HG02884 (cell line): ENCODE results near the gene ERI3.

Experiments used
- ATAC-seq: cut with Tn5 transposase; IDR thresholded peaks from one replicate; pipeline ENCODE4 v1.9.1; 2021; ENCODE audit warnings: mild to moderate bottlenecking, moderate library complexity; ENCODE audit not compliant: unreplicated experiment

ERI3 gene

DNA sequence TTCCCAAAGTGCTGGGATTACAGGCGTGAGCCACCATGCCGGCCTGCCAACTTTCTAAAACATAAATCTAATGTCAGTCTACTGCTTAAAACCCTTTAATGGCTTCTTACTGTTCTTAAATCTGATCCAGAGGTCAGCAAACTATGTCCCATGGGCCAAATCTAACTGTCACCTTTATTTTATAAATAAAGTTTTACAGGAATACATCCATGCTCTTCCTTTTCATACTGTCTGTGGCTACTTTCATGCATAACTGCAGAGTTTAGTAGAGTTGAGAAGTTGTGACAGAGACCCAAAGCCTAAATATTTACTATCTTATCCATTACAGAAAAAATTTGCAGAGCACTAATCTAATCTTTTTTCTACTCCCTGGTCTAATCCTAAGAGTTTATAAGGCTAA, 3.8 kb downstream of the ERI3 start:
- no peak for ATAC-seq

DNA sequence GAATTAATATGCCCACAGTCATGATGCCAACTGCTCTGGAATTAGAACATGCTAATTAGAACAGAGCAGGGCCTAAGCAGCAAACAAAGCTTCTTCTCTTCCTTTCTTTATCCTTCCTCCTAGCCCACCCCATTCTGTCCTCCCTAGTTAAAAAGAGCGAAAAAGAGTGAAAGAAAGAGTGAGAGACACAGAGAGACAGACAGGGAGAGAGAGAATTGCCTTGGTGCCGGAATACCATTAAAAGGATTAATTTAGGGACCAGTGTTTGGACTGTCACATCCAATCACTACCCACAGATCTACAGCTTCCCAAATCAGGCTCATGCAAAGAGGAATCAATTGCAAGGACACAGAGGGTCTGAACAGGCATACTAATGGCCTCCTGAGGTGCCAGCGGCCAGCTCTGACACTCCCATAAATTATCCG, 7.0 kb downstream of the ERI3 start:
- no peak for ATAC-seq

DNA sequence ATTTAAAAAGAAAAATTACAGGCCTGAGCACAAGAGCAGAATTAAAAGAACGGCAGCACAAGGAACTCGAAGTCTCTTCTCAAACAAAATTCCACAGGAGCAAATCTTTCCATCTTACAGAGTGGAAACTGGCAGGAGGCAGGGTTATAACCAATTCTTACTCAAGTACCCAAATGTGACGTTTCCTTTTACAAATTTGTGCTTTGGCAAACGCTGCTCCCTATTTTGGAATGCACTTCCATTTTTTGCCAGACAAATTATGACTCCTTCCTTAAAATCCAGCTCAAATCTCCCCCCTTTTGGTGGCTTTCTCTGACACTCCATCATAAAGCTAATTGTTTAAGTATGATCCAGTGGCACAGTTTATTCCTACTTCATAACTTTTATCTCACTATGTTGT, 7.8 kb downstream of the ERI3 start:
- ATAC-seq: no peak

DNA sequence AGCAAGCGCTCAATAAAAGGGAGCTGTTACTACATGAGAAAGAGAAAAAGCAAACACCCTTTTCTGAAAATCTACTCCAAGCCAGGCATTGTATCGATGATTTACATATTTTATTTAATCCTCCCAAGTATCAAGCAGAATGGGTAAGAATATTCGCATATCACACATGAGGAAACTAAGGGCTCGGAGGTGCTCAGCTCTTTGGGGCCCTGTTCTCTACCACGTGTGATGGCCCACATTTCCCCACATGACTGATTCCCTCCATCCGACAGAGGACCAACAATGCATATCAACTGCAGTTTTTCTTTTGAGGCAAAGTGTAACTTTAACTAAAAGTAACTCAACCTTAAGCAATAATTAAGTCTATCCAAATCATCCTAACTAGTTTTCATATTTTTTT, 8.2 kb downstream of the ERI3 start:
- no peak for ATAC-seq

DNA sequence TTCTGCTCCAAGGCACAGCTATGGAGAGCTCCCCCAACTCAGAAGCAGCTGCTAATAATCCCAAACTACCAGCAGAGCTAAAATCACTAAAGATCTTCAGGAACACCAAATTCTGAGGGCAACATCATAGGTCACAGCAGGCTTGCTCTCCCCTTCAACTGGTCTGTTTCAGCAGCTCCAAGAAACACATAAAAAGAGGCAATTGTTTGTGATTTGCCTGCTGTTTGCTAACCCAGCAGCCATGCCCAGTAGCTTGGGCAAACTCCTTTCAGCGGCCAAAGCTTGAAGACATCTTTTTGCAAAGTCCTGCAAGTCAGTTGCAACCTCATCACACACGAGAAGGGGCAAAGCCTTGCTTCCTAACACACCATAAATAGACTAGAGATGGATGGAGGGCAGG, 8.9 kb downstream of the ERI3 start:
- ATAC-seq: no peak

DNA sequence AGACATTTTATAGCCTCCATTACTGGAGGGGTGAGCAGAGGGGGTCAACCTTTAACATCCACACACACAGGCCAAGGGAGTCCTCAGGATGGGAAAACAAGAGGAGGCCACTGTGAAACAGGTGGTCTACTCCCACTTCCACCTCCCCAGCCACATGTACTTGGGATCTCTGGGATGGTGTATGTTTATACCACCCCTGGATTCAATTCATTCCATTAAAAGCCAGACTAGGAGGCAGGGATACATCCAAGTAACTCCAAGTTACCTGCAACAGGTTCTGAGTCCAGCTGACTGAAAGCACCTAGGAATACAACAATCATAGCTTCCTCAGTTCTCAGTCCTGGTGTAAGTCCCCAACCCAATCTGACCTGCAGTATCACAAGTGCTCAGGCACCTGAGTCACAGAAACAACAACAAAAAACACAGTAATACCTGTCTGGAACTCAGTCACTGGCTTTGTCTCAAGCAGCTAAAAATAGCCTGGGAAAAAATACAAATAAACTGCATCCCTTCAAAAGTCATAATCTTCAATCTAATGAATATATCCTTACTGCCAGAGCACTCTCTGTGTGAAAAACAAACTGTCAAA, 9.8 kb downstream of the ERI3 start:
- no peak for ATAC-seq

DNA sequence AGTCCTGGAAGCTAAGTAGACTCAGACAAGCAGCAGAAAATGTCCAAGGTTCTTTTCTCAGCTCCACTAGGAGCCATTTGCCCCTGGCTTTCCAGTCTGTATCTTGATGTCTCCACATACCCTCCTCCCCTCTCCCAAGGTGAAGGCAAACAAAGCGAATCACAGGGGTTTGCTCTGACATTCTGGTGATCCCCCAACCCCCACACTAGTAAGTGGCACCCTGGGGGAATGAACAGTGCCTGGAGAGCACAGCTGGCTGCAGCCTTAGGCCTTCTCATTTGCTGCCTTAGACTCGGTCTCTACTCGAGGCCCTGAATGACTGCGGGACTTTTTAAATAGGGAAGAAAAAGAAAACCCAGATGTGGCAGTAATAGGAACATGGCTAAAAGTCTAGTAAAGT, 15.3 kb downstream of the ERI3 start:
- no peak for ATAC-seq

DNA sequence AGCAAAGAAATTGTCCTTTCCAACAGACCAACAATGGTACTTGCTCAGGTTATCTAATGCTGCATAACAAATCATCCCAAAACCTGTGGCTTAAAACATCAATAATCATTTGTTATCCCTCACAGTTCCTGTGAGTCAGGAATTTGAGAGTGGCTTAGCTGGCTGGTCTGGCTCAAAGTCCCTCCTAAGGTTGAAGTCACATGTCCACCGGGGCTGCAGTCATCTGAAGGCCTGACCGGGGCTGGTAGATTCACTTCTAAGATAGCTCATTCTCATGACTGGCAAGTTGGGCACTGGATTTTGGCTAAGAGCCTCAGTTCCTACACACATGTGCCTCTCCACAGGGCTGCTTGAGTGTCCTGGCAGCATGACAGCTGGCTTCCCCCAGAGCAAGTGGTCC, 16.9 kb downstream of the ERI3 start:
- ATAC-seq: no peak

DNA sequence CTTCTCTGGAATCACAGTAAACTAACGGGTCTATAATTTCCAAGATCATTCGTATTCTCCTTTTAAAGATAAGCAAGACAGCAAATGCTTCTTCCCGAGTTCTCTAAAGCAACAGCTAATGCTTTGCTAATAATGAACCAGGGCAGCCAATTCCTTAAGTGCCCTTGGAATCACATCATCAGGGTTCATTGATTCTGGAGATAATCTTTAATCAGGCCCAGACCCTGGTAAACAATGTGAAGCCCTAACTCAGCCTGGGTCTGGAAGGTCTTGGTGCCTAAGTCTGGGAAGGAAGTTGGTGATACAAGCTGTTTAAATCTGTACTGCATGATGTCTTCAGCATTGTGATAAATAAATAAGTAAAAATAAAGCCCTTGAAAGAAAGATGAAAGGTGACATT, 18.4 kb downstream of the ERI3 start:
- no peak for ATAC-seq

DNA sequence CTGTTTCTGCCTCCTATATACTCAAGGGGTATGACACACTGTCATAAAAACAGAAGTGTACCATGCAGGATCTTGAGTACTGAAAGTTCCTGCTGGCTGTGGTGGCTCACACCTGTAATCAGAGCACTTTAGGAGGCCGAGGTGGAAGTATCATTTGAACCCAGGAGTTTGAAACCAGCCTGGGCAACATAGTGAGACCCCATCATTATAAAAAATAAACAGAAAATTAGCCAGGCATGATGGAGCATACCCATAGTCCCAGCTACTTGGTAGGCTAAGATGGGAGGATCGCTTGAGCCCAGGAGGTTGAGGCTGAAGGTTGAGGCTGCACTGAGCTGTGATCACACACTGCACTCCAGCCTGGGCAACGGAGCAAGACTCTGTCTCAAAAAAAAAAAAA, 20.1 kb downstream of the ERI3 start:
- ATAC-seq: no peak

DNA sequence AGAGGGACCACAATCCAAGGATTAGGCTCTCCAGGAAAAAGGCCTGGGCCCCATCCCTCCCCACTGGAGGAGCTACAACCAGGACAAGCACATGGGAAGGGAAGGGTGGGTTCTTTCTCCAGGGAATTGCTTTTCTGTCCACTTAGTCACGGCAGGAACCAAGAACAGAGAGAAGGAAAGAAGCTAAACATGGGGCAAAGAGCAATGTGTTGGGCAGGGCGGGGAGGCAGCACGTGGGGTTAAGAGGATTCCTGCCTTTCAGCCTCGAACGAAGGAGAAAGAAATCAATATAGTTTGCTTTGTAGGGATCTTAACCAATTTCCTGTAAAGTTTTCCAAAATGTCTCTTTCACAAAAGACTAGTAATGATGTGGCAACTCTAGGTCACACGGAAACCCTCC, 21.7 kb downstream of the ERI3 start:
- ATAC-seq: no peak

DNA sequence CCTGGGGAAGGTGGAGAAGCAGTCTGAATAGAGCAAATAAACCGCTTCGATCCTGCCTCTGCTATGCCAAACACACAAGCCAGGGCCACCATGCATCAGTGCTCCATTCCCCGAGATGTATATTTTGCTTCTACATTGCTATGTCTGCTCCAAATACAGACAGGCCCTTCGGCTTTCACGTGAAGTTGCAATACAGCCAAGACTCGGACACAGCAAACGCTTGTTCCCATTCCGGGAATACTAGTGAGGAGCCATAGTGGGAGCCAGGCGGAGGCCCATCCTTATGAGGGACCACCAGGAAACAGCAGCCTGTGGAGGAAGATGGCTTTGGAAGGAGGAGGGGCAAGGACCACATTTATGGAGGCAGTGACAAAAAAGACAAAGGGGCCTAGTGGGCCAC, 22.6 kb downstream of the ERI3 start:
- no peak for ATAC-seq

DNA sequence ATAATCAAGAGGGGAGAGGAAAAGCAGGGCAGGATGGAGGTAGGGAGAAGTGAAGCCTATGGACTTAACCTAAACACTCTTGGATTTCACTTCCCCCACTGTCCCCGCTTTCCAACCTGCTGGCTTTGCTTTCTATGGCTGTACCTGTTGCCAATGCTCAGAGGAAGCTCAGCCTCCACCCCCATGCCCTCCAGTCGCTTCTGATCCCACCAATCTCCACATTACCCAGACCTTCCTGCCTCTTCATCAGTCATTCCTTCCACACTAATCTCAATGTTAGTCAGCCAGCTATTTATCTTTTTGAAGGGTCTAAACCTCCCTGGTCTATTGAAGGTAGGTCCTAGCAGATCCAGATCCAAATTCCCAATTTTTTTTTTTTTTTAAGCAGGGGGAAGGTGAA, 24.1 kb downstream of the ERI3 start:
- no peak for ATAC-seq

DNA sequence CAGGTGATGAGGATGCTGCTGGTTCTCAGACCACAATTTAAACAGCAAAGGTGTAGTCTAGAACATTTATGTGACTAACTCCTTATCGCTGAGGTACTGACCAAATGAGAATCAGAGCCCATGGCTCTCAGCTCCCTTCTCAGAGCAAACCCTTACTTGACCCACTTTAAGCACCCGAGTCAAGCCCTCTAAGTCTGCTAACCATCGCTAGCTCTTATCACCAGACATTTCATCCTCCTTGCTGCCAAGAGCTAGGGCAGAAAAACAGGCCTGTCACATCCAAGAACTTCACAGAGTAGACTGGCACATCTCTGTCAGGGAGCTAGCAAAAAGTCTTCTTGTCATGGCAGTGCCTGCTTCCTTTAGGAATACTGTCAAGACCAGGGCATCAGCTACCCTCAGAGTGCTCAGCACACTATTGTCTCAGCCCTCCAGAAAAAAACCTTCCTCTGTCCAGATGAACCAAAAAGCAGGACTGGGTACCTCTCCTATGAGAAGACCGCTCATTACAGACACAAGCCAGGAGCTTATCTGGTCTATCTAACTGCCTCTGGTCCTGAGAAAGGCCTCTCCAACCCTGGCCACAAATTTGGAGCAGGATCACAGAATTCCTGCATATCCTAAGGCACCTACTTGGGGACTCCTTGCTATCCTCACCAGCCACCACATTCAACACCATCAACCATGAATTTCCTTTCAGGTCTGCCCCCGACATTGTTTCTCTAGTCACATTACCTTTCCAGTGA, 26.2 kb downstream of the ERI3 start:
- no peak for ATAC-seq

DNA sequence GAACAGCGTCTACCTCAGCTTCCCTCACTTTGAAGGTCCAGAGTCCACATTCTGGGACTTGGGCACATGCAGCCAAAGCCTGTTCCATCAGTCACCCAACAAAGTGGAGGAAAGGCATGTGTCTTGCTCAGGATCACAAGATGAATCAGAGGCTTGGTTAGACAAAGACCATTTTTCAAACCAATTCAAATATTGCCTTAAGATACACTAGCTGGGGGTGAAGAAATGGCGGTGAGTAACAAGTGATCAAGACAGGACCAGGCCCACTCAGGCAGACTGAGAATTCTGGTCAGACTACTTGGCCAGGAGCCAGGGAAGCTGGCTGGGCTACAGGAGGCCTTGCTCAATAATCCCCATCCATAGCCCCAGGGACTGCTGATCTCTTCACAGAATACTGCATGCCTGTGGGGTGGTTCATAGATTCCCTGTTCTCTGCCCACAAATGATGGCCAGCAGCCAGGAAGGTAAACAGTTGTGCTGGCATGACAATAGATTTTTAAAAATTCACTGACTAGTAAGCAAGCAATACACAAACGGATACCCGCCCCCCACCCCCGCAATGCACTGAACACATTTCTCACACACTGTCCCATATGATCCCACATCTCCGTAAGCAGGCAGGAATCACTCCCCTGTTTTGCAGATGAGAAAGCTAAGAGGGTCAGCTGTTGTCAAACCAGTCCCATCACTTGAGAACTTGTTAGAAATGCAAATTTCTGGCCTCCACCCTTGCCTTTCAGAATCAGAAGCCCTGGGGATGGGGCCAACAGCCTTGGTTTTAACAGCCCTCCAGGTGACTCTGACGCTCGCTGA, 27.2 kb downstream of the ERI3 start:
- ATAC-seq: no peak

DNA sequence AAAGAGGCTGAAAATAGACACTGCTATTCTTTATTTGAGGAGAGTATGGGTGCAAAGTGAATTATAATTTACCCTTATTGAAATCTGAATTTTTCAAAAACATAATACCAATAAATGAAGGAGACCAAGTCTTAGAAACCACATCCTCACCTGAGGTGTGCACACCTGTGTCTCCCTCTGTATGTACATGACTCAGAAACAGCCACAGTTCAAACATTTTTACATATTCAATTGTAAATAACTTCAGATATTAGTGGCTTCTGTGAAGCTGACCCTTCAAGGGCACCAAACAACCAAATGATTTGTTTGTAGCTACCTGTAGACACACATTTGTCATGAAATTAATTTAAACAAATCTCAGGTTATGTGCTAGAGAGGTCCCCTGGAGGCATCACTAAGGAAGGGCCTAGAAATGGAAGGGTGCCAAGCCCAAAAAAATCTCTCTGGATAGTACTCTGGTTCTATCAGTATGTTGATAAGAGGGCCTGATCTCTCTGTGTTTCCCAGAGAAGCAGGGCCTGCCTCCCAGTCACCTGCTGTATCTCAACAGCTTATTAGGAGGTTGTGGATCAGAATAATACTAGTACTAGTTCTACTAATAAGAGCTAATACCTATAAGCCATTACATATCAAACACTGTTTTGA, 28.1 kb downstream of the ERI3 start:
- no peak for ATAC-seq

DNA sequence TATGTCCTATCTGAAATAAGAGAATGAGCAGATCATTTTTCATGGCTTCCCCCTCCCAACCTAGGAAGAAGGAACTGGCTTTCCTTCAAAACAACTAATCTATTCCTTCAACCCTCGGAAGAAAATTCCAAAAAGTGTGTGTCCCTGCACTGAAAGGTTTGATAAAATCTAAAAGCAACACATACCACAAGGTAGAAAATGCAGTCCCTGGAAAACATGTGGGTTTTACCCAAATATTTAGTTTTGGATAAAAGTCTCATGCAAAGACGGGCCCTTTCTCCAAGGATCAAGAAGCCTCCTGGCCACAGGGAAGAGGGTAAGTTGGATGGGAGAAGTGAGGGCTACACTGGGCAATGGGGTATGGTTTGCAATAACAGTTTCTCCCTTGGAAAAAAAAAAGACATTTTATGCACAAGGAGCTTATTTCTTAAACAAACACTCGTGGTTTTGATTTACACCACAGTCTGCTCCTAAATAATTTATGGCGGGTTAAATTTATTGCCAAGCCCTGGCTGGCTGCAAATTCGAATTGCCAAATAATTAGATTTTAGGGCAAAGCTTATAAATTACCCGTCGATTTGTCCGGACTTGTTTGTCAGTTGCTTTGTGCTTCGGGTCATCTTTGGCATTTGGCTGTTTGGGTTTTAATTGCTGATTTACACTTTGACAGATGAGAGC, 28.9 kb downstream of the ERI3 start:
- no peak for ATAC-seq

DNA sequence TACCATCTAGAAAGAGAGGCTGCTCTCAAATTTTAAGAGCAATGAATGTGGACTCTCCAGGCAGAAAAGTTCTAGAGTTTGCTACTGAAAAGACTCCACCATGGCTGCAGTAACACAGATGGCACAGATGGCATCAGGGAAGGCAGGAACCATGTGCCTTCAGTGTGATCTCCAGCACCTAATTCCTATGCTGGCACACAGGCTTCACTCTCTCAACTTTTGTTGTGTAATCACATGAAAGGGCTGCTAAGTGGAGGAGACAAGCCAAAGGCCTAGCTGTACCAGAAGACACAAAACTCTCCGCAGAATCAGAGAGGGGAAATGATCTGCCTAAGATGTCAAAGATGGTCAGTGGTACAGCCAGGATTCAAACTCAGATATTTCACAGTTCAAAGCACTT, 31.1 kb downstream of the ERI3 start:
- ATAC-seq: no peak

DNA sequence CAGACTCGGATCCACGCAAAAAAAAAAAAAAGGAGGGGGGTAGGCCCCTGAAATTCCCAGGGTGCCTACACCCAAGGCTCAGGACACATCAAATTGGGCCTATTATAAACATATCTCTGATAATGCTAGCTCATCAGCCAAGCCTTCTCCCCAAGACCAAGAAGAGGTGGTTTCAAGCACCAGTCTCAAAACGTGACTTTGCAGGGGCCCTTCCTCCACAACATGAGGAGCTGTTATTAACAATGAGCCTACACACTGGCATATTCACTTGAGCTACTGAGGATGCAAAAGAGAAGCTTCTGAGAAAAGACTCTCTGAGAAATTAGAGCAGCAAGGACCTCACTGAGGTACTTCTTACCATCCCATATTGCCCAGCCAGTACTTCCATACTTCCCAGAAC, 32.7 kb downstream of the ERI3 start:
- ATAC-seq: no peak

DNA sequence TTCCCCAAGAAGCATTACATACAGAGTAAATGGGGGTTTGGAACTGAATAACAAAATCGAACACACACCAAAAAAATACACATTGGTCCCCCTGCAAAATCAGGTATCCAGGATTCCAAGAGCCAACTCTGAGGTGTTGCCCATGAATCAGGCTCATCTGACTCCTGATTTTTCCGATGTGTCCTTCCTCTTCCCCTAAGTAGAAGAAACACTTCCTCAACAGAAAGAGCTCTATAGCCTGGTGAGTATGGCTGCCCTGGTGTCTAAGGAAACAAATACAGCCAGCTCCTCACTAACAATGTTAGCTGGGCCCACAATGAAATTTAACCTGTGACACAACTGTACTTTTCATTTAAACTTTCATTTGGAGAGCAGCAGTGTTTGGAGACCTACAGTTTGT, 33.6 kb downstream of the ERI3 start:
- ATAC-seq: no peak
